IMR-90 (cell line): Measurements from ENCODE around the gene CAPN9. TPM values are rescaled to one million over a fixed set of nuclear protein-coding genes. Genes with fewer than 3 reads are reported as not detected.

Experiments
- ATAC-seq: fragments of 200-7000 bp; cut with Tn5 transposase; 2 replicates; pipeline ENCODE4 v1.9.1; 2020; ENCODE audit warnings: low read depth, mild to moderate bottlenecking, moderate library complexity
- BruUV-seq: library from RNA; stranded (reverse); fragments of 400-500 nt; replicated peaks from 2 replicates; lab custom pipeline; 2021; lab: Mats Ljungman, UMichigan
- CTCF ChIA-PET: fragments of 300-600 bp; formaldehyde crosslinking; extraction: SDS; loops from one replicate; lab custom pipeline; 2021; ENCODE audit warnings: antibody characterized with exemption; lab: Yijun Ruan, JAX
- POLR2A ChIA-PET: fragments of 300-600 bp; sonication (Branson Sonifier 250); formaldehyde crosslinking; loops from one replicate; lab custom pipeline; 2022; ENCODE audit warnings: antibody characterized with exemption; ENCODE audit not compliant: unreplicated experiment; lab: Charles Lee
- DNase-seq: peaks from one replicate; pipeline ENCODE4 v3.0.0; 2013
- H2AFZ ChIP-seq: replicated peaks from 2 replicates; pipeline ENCODE3; 2013; ENCODE audit warnings: low read length, mild to moderate bottlenecking; ENCODE audit not compliant: poor library complexity
- H2AK5ac ChIP-seq: 2 replicates; pipeline ENCODE4 v1.6.1; 2013; ENCODE audit warnings: low read depth, low read length, inconsistent platforms
- H2AK9ac ChIP-seq: replicated peaks from 2 replicates; pipeline ENCODE3; 2013; ENCODE audit warnings: mild to moderate bottlenecking, low read depth, low read length, moderate library complexity; ENCODE audit not compliant: poor library complexity
- H2BK120ac ChIP-seq: 2 replicates; pipeline ENCODE4 v1.6.1; 2013; ENCODE audit warnings: low read depth, low read length, inconsistent platforms
- H2BK15ac ChIP-seq: 3 replicates; pipeline ENCODE4 v1.6.1; 2013; ENCODE audit warnings: low read depth, low read length, inconsistent platforms
- H2BK20ac ChIP-seq: 2 replicates; pipeline ENCODE4 v1.6.1; 2013; ENCODE audit warnings: low read depth, mild to moderate bottlenecking, inconsistent platforms, low read length, moderate library complexity
- H2BK5ac ChIP-seq: 2 replicates; pipeline ENCODE4 v1.6.1; 2013; ENCODE audit warnings: mild to moderate bottlenecking, low read depth, low read length, inconsistent platforms; ENCODE audit not compliant: poor library complexity, severe bottlenecking
- H3K14ac ChIP-seq: replicated peaks from 2 replicates; pipeline ENCODE4 v1.6.1; 2013; ENCODE audit warnings: low read depth, low read length, inconsistent platforms
- H3K18ac ChIP-seq: 2 replicates; pipeline ENCODE4 v1.6.1; 2013; ENCODE audit warnings: low read depth, low read length, control low read depth
- H3K23ac ChIP-seq: 2 replicates; pipeline ENCODE4 v1.6.1; 2013; ENCODE audit warnings: low read depth, low read length, inconsistent platforms
- H3K27ac ChIP-seq: 2 replicates; pipeline ENCODE4 v1.5.1; 2013; ENCODE audit warnings: mild to moderate bottlenecking, control low read depth, low read length; ENCODE audit not compliant: insufficient read depth
- H3K27me3 ChIP-seq: 2 replicates; pipeline ENCODE4 v1.6.1; 2013; ENCODE audit warnings: low read length; ENCODE audit not compliant: control insufficient read depth, insufficient read depth
- H3K36me3 ChIP-seq: 2 replicates; pipeline ENCODE4 v1.6.1; 2013; ENCODE audit warnings: low read length, mixed read lengths; ENCODE audit not compliant: control insufficient read depth, insufficient read depth
- H3K4ac ChIP-seq: 2 replicates; pipeline ENCODE4 v1.6.1; 2013; ENCODE audit warnings: low read depth, low read length, inconsistent platforms
- H3K4me1 ChIP-seq: 2 replicates; pipeline ENCODE4 v1.6.1; 2013; ENCODE audit warnings: low read length, mixed read lengths; ENCODE audit not compliant: control insufficient read depth, insufficient read depth
- H3K4me2 ChIP-seq: 2 replicates; pipeline ENCODE4 v1.6.1; 2013; ENCODE audit warnings: low read depth, mild to moderate bottlenecking, control low read depth, low read length, moderate library complexity
- H3K4me3 ChIP-seq: 2 replicates; pipeline ENCODE4 v1.5.1; 2013; ENCODE audit warnings: low read depth, mild to moderate bottlenecking, control low read depth, low read length, moderate library complexity; ENCODE audit not compliant: insufficient read depth
- H3K56ac ChIP-seq: 2 replicates; pipeline ENCODE4 v1.6.1; 2013; ENCODE audit warnings: low read length, inconsistent platforms; ENCODE audit not compliant: insufficient read depth; ENCODE audit errors: extremely low read depth
- H3K79me1 ChIP-seq, 2 experiments: 2 replicates each; pipeline ENCODE4 v1.6.1; 2013; ENCODE audit warnings: low read length in 2 of 2, inconsistent platforms in 1 of 2, low read depth in 1 of 2
- H3K9ac ChIP-seq: 2 replicates; pipeline ENCODE4 v1.6.1; 2013; ENCODE audit warnings: low read depth, low read length, control low read depth
- H3K9me1 ChIP-seq: 2 replicates; pipeline ENCODE4 v1.6.1; 2013; ENCODE audit warnings: low read length, inconsistent platforms; ENCODE audit not compliant: insufficient read depth
- H3K9me3 ChIP-seq: 2 replicates; pipeline ENCODE4 v1.6.1; 2013; ENCODE audit warnings: low read length; ENCODE audit not compliant: control insufficient read depth, insufficient read depth
- H4K20me1 ChIP-seq: 2 replicates; pipeline ENCODE4 v1.6.1; 2013; ENCODE audit warnings: low read length, inconsistent platforms; ENCODE audit not compliant: insufficient read depth
- H4K5ac ChIP-seq: 2 replicates; pipeline ENCODE4 v1.6.1; 2013; ENCODE audit warnings: mild to moderate bottlenecking, low read depth, low read length, control low read depth
- H4K8ac ChIP-seq, 2 experiments: 2 replicates each; pipeline ENCODE4 v1.6.1; 2013; ENCODE audit warnings: low read depth in 2 of 2, low read length in 2 of 2, control low read depth in 1 of 2, inconsistent platforms in 1 of 2
- H4K91ac ChIP-seq: 2 replicates; pipeline ENCODE4 v1.6.1; 2013; ENCODE audit warnings: low read depth, low read length, inconsistent platforms; ENCODE audit not compliant: insufficient read depth
- BHLHE40 ChIP-seq: fragments of 150-350 bp; IDR thresholded peaks from 2 replicates; pipeline ENCODE4 v1.6.1; 2016; ENCODE audit warnings: mild to moderate bottlenecking, low read depth, low read length
- CEBPB ChIP-seq: IDR thresholded peaks from 2 replicates; pipeline ENCODE4 v1.6.1; 2012; ENCODE audit warnings: low read depth, low read length, improper control_type of control experiment
- CHD1 ChIP-seq: IDR thresholded peaks from 2 replicates; pipeline ENCODE4 v1.6.1; 2012; ENCODE audit warnings: low read depth, low read length, improper control_type of control experiment
- CTCF ChIP-seq: conservative IDR thresholded peaks from 2 replicates; pipeline ENCODE4 v1.5.1; 2012; ENCODE audit warnings: mild to moderate bottlenecking, low read depth, low read length, improper control_type of control experiment
- ELK1 ChIP-seq: fragments of 150-350 bp; IDR thresholded peaks from 2 replicates; pipeline ENCODE4 v1.6.1; 2016; ENCODE audit warnings: low read depth, mild to moderate bottlenecking, low read length, moderate library complexity, borderline replicate concordance
- FOS ChIP-seq: fragments of 150-350 bp; IDR thresholded peaks from 2 replicates; pipeline ENCODE4 v1.6.1; 2016; ENCODE audit warnings: low read depth, low read length
- MAFK ChIP-seq: IDR thresholded peaks from 2 replicates; pipeline ENCODE4 v1.6.1; 2012; ENCODE audit warnings: low read depth, low read length, improper control_type of control experiment
- MAZ ChIP-seq: IDR thresholded peaks from 2 replicates; pipeline ENCODE4 v1.6.1; 2012; ENCODE audit warnings: low read depth, mild to moderate bottlenecking, low read length, improper control_type of control experiment, moderate library complexity, borderline replicate concordance
- MXI1 ChIP-seq: IDR thresholded peaks from 2 replicates; pipeline ENCODE4 v1.6.1; 2012; ENCODE audit warnings: low read depth, mild to moderate bottlenecking, low read length, moderate library complexity, borderline replicate concordance
- NFE2L2 ChIP-seq: fragments of 150-350 bp; IDR thresholded peaks from 2 replicates; pipeline ENCODE4 v1.6.1; 2016; ENCODE audit warnings: low read depth, mild to moderate bottlenecking, low read length
- POLR2A ChIP-seq: IDR thresholded peaks from 2 replicates; pipeline ENCODE4 v1.6.1; 2012; ENCODE audit warnings: mild to moderate bottlenecking, low read depth, low read length
- RAD21 ChIP-seq: IDR thresholded peaks from 2 replicates; pipeline ENCODE4 v1.6.1; 2012; ENCODE audit warnings: low read length, improper control_type of control experiment
- RCOR1 ChIP-seq: IDR thresholded peaks from 2 replicates; pipeline ENCODE4 v1.6.1; 2012; ENCODE audit warnings: mild to moderate bottlenecking, low read length, improper control_type of control experiment; ENCODE audit not compliant: insufficient replicate concordance
- RFX5 ChIP-seq: IDR thresholded peaks from 2 replicates; pipeline ENCODE4 v1.8.0; 2012; ENCODE audit warnings: low read depth, mild to moderate bottlenecking, low read length, moderate library complexity
- SMC3 ChIP-seq: fragments of 150-350 bp; IDR thresholded peaks from 2 replicates; pipeline ENCODE4 v1.6.1; 2016; ENCODE audit warnings: low read depth, mild to moderate bottlenecking, antibody characterized with exemption, low read length, moderate library complexity
- USF2 ChIP-seq: fragments of 150-350 bp; IDR thresholded peaks from 2 replicates; pipeline ENCODE4 v1.6.1; 2017; ENCODE audit warnings: mild to moderate bottlenecking, antibody characterized with exemption, low read length, low read depth
- WGBS, 2 experiments: methylation state at CpG; one replicate each; pipeline versions ENCODE4 v1.1.5 to v1.1.7; 2013; ENCODE audit warnings: missing lambda C conversion rate in 2 of 2; ENCODE audit not compliant: insufficient read length in 1 of 2; ENCODE audit errors: extremely low coverage in 2 of 2; 5-methylcytosine and 5-hydroxymethylcytosine counted together
- dilution Hi-C: fragments of 300-500 bp; cut with HindIII; formaldehyde crosslinking; loops from one replicate; pipeline ENCODE4 v1.14.3; 2018; ENCODE audit warnings: low sequenced_read_pairs; ENCODE audit not compliant: unreplicated experiment
- in situ Hi-C: fragments of 300-500 bp; cut with MboI; formaldehyde crosslinking; loops from 3 replicates; pipeline ENCODE4 v1.14.3; 2019; ENCODE audit warnings: low sequenced_read_pairs, inconsistent platforms, mixed read lengths
- intact Hi-C: fragments of 100-400 bp; cut with micrococcal nuclease; formaldehyde crosslinking; loops from 2 replicates; pipeline ENCODE4 v1.10.0; 2022
- polyA plus RNA-seq, 3 experiments: library from polyadenylated mRNA; depleted of rRNA; stranded (reverse); fragments of >200 nt; gene quantifications; 2 replicates each; pipeline ENCODE4 v1.2.3, GENCODE V29; 2012; ENCODE audit warnings: low replicate concordance in 1 of 3
- total RNA-seq: library from RNA; depleted of rRNA; stranded (reverse); fragments of >200 nt; gene quantifications from 2 replicates; pipeline ENCODE4 v1.2.3, GENCODE V29; 2012

Gene CAPN9
- total and polyA plus RNA-seq, 2 of the 4 experiments (the other 2 are of a cell fraction): not detected

GRCh38 chr1:230787471-230787870 lies 40.3 kb downstream of the CAPN9 start:
- intact Hi-C loops (no loop called here), in situ Hi-C loops (no loop called here), dilution Hi-C loops (no loop called here)
- ChIA-PET POLR2A (no interaction called here), CTCF (interaction anchor here (1.5 kb wide), 1 partner anchor 11 kb away, joined by 4 read pairs; no protein-coding TSS in a partner anchor)
- BruUV-seq: no TSS peak
- no peak overlapping the region for H3K9ac ChIP-seq
- no peak overlapping the region for H3K4me2 ChIP-seq
- H3K4me3 ChIP-seq: no peak overlapping the region
- TF ChIP-seq ELK1 (no peak), MAFK (no peak), BHLHE40 (no peak), CEBPB (no peak), RCOR1 (no peak), MAZ (no peak), SMC3 (no peak), NFE2L2 (no peak), USF2 (no peak), FOS (no peak), POLR2A (no peak), RFX5 (no peak), MXI1 (no peak), CTCF (no peak), RAD21 (no peak), CHD1 (no peak)
- no peak overlapping the region for H4K91ac ChIP-seq
- H3K4ac ChIP-seq: no peak overlapping the region
- ATAC-seq (no peak), DNase-seq (no peak)
- H4K20me1 ChIP-seq: no peaks in the 10 kb centered on the region
- H4K8ac ChIP-seq: no peak overlapping the region
- H3K18ac ChIP-seq: no peak overlapping the region
- H2AK9ac ChIP-seq: no peak overlapping the region
- H3K4me1 ChIP-seq: no peaks in the 10 kb centered on the region
- H3K27ac ChIP-seq: no peak overlapping the region
- H3K9me3 ChIP-seq: no peaks in the 10 kb centered on the region
- H3K14ac ChIP-seq: no peak overlapping the region
- no peaks in the 10 kb centered on the region; the same call in none of the 2 replicates for H3K27me3 ChIP-seq
- H3K23ac ChIP-seq: no peak overlapping the region
- WGBS, 2 experiments: no CpG with 5 or more reads among the region's 7 CpGs
- no peak overlapping the region for H3K56ac ChIP-seq
- H2BK15ac ChIP-seq: no peak overlapping the region
- no peak overlapping the region for H2BK5ac ChIP-seq
- H2BK20ac ChIP-seq: no peak overlapping the region
- H2BK120ac ChIP-seq: no peak overlapping the region
- no peak overlapping the region for H2AK5ac ChIP-seq
- no peaks in the 10 kb centered on the region for H3K9me1 ChIP-seq
- no peaks in the 10 kb centered on the region for H3K79me1 ChIP-seq
- H2AFZ ChIP-seq: no peak overlapping the region
- no peak overlapping the region for H4K5ac ChIP-seq
- H3K36me3 ChIP-seq: no peaks in the 10 kb centered on the region
